HUES48 (cell line): ENCODE measurements around the gene FOS.
"Not testable (repeated sequence)": the region's sequence is repeated elsewhere in the genome, so short reads cannot be mapped to it uniquely, and the experiment has no call there.

Source experiments
- H3K27ac ChIP-seq: one replicate; pipeline ENCODE4 v1.7.0; 2013; ENCODE audit warnings: low read depth, low read length, inconsistent platforms
- H3K27me3 ChIP-seq: 2 replicates; pipeline ENCODE4 v1.6.1; 2013; ENCODE audit warnings: mild to moderate bottlenecking, low read length; ENCODE audit not compliant: control insufficient read depth, insufficient read depth
- H3K36me3 ChIP-seq: 2 replicates; pipeline ENCODE4 v1.6.1; 2013; ENCODE audit warnings: low read length; ENCODE audit not compliant: control insufficient read depth, insufficient read depth
- H3K4me1 ChIP-seq: 2 replicates; pipeline ENCODE4 v1.6.1; 2013; ENCODE audit warnings: mild to moderate bottlenecking, low read length; ENCODE audit not compliant: control insufficient read depth, insufficient read depth
- H3K4me3 ChIP-seq: 2 replicates; pipeline ENCODE4 v1.5.1; 2013; ENCODE audit warnings: mild to moderate bottlenecking, low read depth, low read length
- H3K9ac ChIP-seq: 2 replicates; pipeline ENCODE4 v1.6.1; 2013; ENCODE audit warnings: mild to moderate bottlenecking, low read depth, low read length, moderate library complexity
- H3K9me3 ChIP-seq: 2 replicates; pipeline ENCODE4 v1.6.1; 2013; ENCODE audit warnings: low read length; ENCODE audit not compliant: control insufficient read depth, insufficient read depth

The FOS gene

GRCh38 chr14:75297411-75298040, 18.9 kb downstream of the FOS start:
- Histone ChIP-seq H3K27ac (no peak overlapping the region), H3K4me1 (peaks cover 10% of the 10 kb centered on the region)

GRCh38 chr14:75298187-75298965, 19.7 kb downstream of the FOS start:
- Histone ChIP-seq H3K36me3 (no peaks in the 10 kb centered on the region), H3K4me1 (peaks cover 10% of the 10 kb centered on the region), H3K27me3 (no peaks in the 10 kb centered on the region), H3K9me3 (no peaks in the 10 kb centered on the region), H3K27ac (no peak overlapping the region), H3K4me3 (no peak overlapping the region), H3K9ac (no peak overlapping the region)

More at GRCh38 chr14:75297411-75298040, 18.9 kb downstream of the FOS start:
- H3K4me3 ChIP-seq: no peak overlapping the region
- no peaks in the 10 kb centered on the region for H3K36me3 ChIP-seq
- H3K9ac ChIP-seq: no peak overlapping the region
- H3K9me3 ChIP-seq: no peaks in the 10 kb centered on the region
- no peaks in the 10 kb centered on the region for H3K27me3 ChIP-seq

- H3K4me1 ChIP-seq: peaks cover 10% of the 10 kb centered on the region
- H3K4me3 ChIP-seq: no peak overlapping the region
- H3K36me3 ChIP-seq: no peaks in the 10 kb centered on the region
- no peak overlapping the region for H3K27ac ChIP-seq
- no peaks in the 10 kb centered on the region for H3K27me3 ChIP-seq
- no peaks in the 10 kb centered on the region for H3K9me3 ChIP-seq
- H3K9ac ChIP-seq: no peak overlapping the region
These were observed 20.4 kb downstream of the FOS start for GRCh38 chr14:75299059-75299458.

GRCh38 chr14:75299576-75299975, 20.9 kb downstream of the FOS start:
- H3K4me1 ChIP-seq: peaks cover 10% of the 10 kb centered on the region
- no peak overlapping the region for H3K9ac ChIP-seq
- H3K9me3 ChIP-seq: no peaks in the 10 kb centered on the region
- H3K4me3 ChIP-seq: no peak overlapping the region
- H3K36me3 ChIP-seq: no peaks in the 10 kb centered on the region
- H3K27me3 ChIP-seq: no peaks in the 10 kb centered on the region
- no peak overlapping the region for H3K27ac ChIP-seq

GRCh38 chr14:75301666-75302325, 23.2 kb downstream of the FOS start:
- H3K9ac ChIP-seq: no peak overlapping the region
- no peak overlapping the region for H3K27ac ChIP-seq

GRCh38 chr14:75303381-75303789, 24.8 kb downstream of the FOS start:
- Histone ChIP-seq H3K9ac (no peak overlapping the region), H3K27ac (no peak overlapping the region), H3K9me3 (no peaks in the 10 kb centered on the region)

More at GRCh38 chr14:75301666-75302325, 23.2 kb downstream of the FOS start:
- H3K4me3 ChIP-seq: no peak overlapping the region
- H3K36me3 ChIP-seq: no peaks in the 10 kb centered on the region
- H3K27me3 ChIP-seq: no peaks in the 10 kb centered on the region
- no peaks in the 10 kb centered on the region for H3K9me3 ChIP-seq
- no peaks in the 10 kb centered on the region for H3K4me1 ChIP-seq

DNA sequence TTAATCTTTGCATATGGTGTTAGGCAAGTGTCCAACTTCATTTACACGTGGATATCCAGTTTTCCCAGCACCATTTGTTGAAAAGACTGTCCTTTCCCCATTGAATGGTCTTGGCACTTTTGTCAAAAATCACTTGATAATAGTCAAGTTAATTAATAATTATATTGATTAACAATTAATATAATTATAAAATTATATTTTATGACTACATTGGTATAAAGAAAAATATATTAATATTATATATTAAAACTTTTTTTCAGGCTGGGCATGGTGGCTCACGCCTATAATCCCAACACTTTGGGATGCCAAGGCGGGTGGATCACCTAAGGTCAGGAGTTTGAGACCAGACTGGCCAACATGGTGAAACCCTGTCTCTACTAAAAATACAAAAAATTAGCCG, 27.8 kb downstream of the FOS start:
- H3K9ac ChIP-seq, H3K27ac ChIP-seq, H3K9me3 ChIP-seq, H3K36me3 ChIP-seq, H3K27me3 ChIP-seq, H3K4me3 ChIP-seq: not testable (repeated sequence)
- peaks cover 13% of the 10 kb centered on the region for H3K4me1 ChIP-seq

More at GRCh38 chr14:75303381-75303789, 24.8 kb downstream of the FOS start:
- peaks cover 7% of the 10 kb centered on the region for H3K4me1 ChIP-seq
- H3K36me3 ChIP-seq: no peaks in the 10 kb centered on the region
- H3K4me3 ChIP-seq: no peak overlapping the region
- no peaks in the 10 kb centered on the region for H3K27me3 ChIP-seq

- H3K36me3 ChIP-seq: no peaks in the 10 kb centered on the region
- no peak overlapping the region for H3K4me3 ChIP-seq
- no peak overlapping the region for H3K9ac ChIP-seq
These were observed 28.5 kb downstream of the FOS start for GRCh38 chr14:75306927-75307699.

GRCh38 chr14:75307700-75308379, 29.2 kb downstream of the FOS start:
- Histone ChIP-seq H3K27me3 (no peaks in the 10 kb centered on the region), H3K36me3 (no peaks in the 10 kb centered on the region), H3K9ac (no peak overlapping the region), H3K9me3 (no peaks in the 10 kb centered on the region), H3K4me1 (peaks cover 13% of the 10 kb centered on the region), H3K4me3 (no peak overlapping the region), H3K27ac (no peak overlapping the region)

More at GRCh38 chr14:75306927-75307699, 28.5 kb downstream of the FOS start:
- Histone ChIP-seq H3K27ac (no peak overlapping the region), H3K9me3 (no peaks in the 10 kb centered on the region), H3K4me1 (peaks cover 13% of the 10 kb centered on the region), H3K27me3 (no peaks in the 10 kb centered on the region)

DNA sequence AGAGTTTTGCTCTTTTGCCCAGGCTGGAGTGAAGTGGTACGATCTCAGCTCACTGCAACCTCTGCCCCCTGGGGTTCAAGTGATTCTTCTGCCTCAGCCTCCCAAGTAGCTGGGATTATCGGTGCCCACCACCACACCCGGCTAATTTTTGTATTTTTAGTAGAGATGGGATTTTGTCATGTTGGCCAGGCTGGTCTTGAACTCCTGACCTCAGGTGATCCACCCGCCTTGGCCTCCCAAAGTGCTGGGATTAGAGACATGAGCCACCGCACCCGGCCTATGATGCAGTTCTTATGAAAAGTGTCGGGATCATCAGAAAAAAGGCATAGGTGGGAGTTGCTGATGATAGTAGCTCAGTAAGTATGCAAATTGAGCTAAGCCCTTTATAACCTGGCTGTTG, 30.4 kb downstream of the FOS start:
- not testable (repeated sequence) for H3K27ac ChIP-seq, H3K9ac ChIP-seq, H3K27me3 ChIP-seq, H3K4me3 ChIP-seq, H3K9me3 ChIP-seq, H3K36me3 ChIP-seq
- H3K4me1 ChIP-seq: peaks cover 13% of the 10 kb centered on the region
